Inferior parietal cortex (tissue), 1 donor: ENCODE results near the gene RABGAP1L.
"Not testable (repeated sequence)": the region's sequence is repeated elsewhere in the genome, so short reads cannot be mapped to it uniquely, and the experiment has no call there.

Experiments
- DNase-seq: peaks from one replicate; pipeline ENCODE4 v3.0.0-alpha.2; 2016; ENCODE audit errors: extremely low spot score

Gene RABGAP1L

DNA sequence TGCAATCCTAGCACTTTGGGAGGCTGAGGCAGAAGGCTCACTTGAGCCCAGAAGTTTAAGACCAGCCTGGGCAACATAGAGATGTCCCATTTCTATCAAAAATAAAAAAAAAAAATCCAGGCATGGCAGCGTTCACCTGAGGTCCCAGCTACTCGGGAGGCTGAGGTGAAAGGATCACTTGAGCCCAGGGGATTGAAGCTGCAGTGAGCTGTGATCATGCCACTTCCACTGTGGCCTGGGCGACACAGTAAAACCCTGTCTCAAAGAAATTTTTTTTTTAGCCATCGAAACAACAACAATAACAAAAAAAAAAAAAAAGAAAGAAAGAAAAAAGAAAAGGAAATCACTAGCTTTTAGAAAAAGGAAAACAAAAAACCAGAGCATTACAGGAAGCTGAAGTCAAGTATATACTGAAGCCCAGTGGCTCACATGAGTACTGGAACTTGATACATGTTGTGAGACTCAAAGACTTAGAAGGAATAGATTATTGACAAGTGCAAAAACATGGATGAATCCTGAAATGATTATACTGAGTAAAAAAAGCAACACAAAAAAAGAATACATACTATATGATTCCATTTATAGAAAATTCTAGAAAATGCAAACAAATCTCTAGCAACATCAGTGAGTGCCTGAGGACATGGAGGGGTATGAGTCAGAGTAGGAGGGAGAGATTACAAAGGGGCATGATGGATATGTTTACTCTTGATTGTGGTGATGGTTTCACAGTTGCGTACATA is 6.1 kb upstream of the RABGAP1L start:
- DNase-seq, result no peak

DNA sequence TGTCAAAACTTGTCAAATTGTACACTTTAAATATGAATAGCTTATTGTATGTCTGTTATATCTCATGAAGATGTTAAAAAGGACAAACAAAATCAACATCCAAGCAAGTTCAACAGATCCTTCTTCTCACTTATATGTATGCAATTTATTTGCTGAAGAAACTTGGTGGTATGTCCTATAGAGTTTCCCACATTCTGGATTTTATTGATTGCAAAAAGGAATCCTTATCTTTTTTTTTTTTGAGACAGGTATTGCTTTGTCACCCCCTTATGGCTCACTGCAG is 5.6 kb upstream of the RABGAP1L start:
- no peak for DNase-seq

DNA sequence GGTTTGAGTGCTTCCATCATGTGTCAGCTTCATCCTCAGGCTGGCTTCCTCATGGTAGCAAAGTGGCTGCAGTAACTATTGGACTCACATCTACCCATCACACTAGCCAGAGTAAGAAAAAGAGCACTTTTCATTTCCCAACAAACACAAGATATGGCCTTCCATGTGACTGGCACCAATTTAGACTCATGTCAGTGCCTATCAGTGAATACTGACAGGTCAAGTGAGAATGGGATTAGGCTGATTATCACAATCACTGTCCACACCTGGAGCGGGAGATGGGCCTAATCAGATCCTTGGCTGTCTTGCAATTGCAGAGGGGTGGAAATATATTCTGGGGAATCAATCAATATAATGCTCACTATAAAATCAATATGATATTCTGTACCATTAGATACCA is 2.9 kb upstream of the RABGAP1L start:
- no peak for DNase-seq

DNA sequence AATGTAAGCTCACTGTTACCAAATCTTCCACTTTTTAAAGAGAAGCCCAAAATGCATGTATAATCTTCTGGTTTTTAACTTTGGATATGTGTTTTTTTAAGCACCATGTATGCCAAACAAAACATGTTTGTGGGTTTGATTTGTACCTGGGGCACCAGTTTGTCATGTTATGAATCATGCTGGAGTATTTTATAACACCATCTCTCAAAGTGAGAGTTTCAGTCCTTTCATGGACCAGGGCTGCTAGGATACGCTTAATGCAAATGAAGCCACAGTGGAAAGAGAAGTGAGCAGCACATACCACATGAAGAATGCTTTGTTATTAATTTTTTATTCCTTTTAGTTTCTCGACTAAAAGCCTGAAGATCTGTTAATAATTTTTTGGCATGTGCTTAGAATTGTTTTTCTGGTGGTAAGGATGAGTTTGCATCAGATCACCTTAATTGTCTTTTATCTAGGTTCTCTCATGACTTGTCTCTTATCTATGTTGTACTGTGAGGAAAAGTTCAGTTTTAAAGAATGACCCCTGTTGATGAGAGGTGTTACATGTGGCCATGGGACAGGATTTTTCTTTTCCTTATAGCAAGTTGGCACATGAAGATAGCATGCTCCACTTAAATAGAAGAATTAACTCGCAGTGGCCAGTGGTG is 2.0 kb upstream of the RABGAP1L start:
- no peak for DNase-seq

DNA sequence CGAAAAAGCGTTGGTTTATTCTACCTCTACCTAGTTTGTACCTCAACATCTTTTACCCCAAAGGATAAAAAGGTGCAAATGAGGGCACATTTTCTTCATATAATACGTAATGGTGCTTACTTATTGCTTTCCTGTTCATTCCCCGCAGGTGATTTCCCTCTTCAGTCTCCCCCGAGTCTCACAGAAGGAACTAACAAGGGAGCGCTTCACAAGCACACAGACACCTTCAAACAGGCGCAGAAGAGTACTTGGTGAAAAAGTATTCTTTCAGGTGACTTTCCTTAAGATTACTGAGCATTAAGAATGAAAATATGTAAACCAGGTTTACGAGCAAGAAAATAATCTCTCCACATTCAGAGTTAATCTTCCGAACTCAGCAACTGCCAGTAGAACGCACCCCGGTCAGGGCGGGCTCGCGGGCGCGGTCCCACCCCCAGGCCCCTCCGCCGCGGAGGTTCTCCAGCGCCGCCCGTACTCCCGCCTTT is 511 bp upstream of the RABGAP1L start:
- peak; percentile 23 for DNase-seq

DNA sequence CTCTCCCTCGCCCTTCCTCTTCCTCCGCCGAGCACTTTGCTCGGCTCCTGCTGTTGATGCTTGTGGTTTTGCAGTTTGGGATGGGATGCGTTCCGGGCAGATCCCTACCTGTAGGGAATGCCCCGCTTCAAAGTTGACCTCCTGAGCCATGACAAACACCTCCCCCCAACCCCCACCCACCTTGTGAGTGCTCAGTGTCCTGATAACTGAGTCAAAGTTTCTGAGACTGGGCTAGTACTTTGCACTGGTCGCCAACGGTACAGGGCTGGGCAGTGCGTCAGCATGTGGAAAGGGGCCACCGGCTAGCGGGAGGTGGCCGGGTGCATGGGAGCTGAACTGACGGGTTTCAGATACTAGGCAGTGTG is 771 bp downstream of the RABGAP1L start:
- no peak for DNase-seq

DNA sequence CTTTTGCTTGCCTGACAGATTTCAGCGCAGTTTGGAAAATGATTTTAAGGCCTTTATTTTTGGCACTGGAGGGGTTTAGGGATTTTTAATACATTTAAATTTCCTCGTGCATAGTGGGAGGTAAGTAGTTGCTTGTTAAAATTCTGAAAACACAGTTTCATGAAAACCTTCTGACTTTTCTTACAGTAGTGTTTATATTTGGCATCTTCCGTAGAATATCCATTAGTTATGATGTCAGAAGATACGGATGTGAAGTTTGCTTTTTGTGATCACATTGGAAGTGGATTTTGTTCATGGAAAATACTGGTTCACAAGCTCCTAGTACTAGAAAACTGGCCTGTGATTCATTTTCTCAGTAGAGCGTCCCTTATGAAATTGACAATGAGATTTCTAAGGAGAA is 1.3 kb downstream of the RABGAP1L start:
- DNase-seq, result no peak

DNA sequence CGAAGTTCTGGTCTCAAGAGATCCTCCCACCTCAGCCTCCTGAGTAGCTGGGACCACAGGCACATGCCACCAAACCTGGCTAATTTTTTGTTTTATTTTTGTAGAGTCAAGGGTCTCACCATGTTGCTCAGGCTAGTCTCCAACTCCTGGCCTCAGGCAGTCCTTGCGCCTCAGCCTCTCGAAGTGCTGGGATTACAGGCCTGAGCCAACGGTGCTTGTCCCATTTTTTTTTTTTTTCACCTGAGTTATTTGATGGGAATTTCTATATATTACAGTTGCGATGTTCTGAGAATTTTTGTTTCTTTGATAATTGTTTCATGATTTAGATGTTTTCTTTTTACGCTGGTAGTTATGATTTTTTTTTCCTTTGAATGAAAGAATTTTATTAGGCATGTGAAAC is 2.5 kb downstream of the RABGAP1L start:
- no peak for DNase-seq

DNA sequence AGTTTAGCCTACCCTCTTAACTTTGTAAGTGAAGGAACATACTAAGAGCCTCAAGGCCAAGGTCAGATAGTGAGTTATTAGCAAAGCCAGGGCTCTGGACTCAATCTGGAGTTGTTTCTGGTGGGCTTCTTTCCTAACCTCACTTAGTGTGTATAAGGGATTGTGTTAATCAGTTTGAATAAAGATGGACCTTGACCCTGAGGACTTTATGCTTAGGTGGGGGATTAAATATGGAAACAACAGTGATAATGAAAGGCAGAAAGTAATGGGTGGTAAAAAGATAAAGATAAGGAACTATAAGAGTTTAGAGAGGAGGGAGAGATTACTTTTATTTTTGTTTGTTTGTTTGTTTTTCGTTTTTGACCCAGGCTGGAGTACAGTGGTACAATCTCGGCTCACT is 5.5 kb downstream of the RABGAP1L start:
- no peak for DNase-seq

DNA sequence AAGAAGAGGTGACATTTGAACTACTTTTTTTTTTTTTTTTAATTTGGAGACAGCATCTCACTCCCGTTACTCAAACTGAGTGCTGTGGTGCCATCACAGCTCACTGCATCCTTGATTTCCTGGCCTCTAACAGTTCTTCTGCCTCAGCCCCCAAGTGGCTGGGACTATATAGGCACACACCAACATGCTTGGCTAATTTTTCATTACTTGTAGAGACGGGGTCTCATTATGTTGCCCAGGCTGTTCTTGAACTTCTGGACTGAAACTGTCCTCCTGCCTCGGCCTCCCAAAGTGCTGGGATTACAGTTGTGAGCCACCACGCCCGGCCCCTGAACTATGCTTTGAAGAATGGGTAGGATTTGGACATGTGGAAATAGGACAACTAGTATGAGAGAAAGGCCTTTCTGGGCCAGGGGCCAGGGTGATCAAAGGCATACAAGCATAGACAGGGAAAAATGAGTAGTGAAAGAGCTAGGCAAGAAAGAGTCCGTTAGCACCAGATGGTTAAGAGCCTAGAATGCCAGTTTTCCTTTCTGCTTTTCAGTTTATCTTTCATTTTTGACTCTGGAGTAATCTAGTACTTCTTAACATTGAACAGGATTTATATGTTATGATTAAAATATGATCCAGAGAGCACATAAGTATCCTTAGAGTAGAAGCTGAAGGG is 6.3 kb downstream of the RABGAP1L start:
- no peak for DNase-seq

DNA sequence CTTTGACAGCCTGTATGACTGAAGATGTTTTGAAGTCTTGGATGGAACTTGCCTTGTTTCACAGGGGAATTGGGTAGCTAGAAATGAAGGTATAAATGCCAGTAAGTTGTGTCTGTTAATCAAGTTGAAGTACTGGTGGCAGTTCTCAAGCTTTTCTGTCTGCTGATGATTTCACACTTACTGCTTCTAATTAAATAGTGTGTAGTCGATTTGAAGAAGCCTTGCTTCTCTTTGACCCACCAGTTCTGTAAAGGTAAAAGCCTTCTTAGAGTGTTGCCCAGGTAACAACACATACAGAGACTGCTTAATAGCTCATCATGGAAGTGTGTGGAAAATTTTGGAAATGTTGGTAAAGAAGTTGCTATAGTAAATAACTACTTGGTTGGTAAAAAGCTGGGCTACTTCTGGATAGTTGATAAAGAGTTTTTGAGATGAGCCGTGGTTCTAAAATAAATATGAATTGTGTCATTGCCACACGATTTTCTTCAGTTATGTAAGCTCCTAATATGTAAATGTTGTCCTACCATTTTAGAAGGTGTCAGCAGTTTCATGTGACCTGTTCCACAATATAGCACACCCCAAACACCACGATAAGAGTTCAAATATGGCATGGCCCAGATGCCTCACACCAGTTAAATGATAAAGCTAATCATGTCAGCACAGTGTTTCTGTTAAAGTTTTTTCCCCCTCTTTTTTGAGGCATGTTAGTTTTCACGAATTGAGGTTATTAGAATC is 7.4 kb downstream of the RABGAP1L start:
- no peak for DNase-seq

DNA sequence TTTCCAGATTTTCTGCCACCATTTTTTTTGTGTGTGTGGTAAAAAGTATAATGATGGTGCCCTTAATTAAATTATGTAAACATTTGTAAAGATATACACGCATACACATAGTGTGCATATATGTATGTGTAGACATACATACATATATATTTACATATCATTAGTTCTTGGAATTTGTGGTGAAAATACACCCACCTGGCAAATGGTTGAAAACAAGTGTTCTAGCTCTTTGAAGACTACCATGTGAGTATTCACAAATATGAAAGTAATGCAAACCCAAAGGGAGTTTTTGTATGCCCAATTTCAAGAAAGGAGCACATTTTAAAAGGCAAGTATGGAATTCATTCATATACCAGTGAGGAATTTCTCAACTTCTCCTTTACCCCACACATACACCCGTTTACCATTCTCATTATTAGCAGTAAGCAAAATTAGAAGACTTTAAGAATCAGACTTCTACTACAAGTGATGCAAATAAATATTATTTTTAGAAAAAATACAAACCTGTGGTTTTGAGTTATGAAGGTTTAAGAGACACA is 8.0 kb downstream of the RABGAP1L start:
- DNase-seq, result no peak

DNA sequence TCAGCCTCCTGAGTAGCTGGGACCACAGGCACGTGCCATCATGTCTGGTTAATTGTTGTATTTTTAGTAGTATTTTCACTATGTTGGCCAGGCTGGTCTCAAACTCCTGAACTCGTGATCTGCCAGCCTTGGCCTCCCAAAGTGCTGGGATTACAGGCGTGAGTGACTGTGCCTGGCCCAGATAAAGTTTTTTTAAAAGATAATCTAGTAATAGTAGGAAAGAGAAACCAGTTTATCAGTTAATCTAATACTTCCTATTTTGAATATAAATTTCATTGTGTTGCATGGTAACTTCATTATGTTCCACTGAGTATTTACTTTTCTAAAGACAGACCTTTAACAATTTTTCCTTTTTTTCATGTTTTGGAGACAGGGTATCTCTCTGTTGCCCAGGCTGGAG is 10.0 kb downstream of the RABGAP1L start:
- no peak for DNase-seq

DNA sequence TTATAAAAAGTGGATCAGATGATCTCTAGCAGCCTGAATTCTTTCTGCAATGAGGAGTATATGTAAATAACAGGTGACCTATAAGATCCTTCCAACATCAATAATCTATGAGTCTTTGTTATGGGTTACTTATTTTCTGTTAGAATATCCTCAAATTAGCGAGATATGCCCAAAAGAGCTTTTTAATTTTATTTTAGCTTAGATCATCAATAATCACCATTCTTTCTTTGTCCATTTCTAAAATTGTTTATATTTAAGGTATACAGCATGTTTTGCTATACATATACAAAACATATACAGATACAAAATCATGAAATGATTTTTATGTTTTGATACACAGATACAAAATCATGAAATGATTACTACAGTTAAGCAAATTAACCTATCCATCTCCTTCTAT is 11.8 kb downstream of the RABGAP1L start:
- DNase-seq, result no peak

DNA sequence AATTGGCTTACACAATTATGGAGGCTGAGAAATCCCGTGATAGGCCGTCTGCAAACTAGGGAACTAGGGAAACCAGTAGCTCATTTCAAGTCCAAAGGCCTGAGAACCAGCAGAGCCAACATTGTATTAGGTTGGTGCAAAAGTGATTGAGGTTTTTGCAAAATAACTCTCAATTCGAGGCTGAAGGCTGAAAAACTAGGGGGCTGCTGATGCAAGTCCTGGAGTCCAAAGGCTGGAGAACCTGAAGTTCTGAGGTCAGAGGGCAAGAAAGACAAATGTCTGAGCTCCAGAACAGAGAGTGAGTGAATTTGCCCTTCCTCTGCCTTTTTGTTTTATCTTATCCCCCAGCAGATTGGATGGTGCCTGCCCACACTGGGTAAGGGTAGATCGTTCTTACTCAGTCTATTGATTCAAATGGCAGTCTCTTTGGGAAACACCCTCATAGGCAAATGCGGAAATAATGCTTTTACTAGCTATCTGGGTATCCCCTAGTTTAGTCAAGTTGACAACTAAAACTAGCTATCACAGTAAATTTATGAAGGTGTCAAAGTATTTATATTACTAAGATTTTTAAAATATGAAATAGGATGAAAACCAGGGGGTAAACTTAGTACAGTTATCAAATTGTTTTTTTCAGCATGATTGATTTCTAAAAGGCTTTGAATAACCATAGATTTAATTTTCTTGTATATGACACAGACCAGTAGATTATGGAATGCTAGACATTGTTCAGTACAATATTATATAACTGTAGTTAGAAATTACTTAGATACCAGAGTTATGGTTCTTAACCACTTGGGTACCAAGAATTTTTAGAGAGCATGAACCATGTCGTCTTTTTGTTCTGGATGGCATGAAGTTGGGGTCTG is 15.4 kb downstream of the RABGAP1L start:
- no peak for DNase-seq

DNA sequence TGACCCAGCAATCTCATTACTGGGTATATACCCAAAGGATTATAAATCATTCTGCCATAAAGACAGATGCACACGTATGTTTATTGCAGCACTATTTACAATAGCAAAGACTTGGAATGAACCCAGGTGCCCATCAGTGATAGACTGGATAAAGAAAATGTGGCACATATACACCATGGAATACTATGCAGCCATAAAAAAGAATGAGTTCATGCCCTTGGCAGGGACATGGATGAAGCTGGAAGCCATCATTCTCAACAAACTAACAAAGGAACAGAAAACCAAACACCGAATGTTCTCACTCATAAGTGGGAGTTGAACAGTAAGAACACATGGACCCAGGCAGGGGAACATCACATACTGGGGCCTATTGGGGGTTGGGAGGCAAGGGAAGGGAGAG is 19.1 kb downstream of the RABGAP1L start:
- not testable (repeated sequence) for DNase-seq

DNA sequence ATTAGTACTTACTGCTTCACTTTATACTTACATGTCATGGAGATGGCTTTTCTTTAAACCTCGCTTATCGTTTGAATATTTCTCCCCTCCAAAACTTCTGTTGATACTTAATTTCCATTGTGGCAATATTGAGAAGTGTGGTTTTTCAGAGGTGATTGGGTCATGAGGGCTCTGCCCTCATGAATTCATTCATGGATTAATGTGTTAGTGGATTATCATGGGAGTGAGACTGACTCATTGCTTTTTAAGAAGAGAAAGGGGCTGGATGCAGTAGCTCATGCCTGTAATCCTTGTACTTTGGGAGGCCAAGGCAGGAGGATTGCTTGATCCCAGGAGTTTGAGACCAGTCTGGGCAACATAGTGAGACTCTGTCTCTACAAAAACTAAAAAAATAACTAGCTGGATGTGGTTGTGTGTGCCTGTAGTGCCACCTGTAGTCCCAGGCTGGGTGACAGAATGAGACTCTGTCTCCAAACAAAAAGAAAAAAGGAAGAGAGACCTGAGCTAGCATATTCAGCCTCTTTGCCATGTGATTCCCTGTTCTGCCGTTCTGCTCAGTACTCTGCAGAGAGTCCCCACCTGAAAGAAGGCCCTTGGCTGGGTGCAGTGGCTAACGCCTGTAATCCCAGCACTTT is 30.2 kb downstream of the RABGAP1L start:
- DNase-seq, result no peak

DNA sequence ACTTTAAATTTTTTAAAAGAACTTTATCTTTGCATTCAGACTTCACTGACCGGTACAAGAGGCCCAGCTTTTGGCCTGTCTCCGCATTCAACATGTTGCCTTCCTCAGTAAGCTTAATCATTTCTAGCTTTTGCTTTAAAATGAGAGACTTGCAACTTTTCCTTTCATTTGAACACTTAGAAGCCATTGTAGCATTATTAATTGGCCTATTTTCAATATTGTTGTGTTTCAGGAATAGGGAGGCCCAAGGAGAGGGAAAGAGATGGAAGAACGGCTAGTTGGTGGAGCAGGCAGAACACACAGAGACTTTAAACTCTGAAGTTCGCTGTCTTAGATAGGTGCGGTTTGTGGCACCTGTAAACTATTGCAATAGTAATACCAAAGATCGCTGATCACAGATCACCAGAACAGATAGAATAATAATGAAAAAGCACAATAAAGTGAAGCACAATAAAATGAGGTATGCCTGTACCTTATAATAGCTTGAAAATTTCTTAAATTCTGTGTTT is 31.4 kb downstream of the RABGAP1L start:
- DNase-seq, result no peak

DNA sequence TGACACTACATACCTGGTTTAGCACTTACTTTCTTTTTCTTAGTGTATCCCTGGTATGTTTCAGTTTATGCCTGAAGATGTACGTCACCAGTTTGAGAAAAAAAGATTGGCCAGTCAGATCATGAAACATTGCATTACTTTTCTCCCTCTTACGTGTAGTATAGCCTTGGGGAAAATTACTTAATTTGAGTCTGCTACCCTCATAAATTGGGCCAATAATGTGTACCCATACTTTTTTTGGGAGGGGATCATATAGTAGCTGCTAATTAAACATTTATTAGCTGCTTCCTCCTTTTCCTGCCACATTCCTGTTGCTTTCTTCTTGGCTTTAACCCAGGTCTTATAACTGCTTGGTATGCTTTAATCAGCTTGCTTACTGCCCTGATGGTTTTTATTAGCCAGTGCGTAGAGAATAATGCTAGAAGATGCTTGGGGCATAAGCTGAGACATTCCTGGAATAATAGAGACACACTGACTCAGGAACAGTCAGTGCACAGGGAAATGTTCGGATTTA is 32.1 kb downstream of the RABGAP1L start:
- DNase-seq, result no peak

DNA sequence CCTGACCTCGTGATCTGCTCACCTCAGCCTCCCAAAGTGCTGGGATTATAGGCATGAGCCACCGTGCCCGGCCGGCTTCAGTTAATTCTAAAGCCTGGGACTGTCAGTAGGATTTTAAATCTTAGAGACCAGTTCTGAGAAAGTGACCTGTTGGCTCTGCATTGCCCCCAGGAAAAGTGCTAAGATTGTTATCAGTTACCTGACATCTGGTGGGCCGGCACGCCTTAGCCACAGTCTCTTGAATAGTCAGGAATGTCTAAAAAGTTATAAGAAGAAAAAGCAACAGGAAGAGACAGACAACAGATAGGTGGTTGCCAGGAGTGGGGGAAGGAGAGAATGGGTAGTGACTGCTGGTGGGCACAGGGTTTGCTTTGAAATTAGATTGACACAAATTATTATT is 35.1 kb downstream of the RABGAP1L start:
- no peak for DNase-seq
